GM13977 (cell line): ENCODE results near the gene XIRP1.
A peak's percentile ranks its signal among the peaks of the same experiment; 100 is the strongest.

ENCODE experiments used
- DNase-seq: peaks from one replicate; pipeline ENCODE4 v3.0.0; 2012; ENCODE audit warnings: low spot score
- CTCF ChIP-seq: IDR thresholded peaks from 2 replicates; pipeline ENCODE4 v1.5.1; 2012; ENCODE audit warnings: mild to moderate bottlenecking, control low read depth; ENCODE audit not compliant: insufficient read depth; ENCODE audit errors: extremely low read depth, missing control alignments
- in situ Hi-C: fragments of 300-500 bp; cut with MboI; formaldehyde crosslinking; loops from one replicate; pipeline ENCODE4 v1.12.0; 2022; ENCODE audit warnings: low sequenced_read_pairs, low pct_unique_long_range_greater_than_20kb, mixed read lengths, inconsistent platforms; ENCODE audit not compliant: unreplicated experiment

The XIRP1 gene

GRCh38 chr3:39150148-39150802, 42.1 kb downstream of the XIRP1 start:
- DNase-seq: no peak
- in situ Hi-C loops: no loop called here
- TF ChIP-seq CTCF: no peak

GRCh38 chr3:39149498-39150147, 42.8 kb downstream of the XIRP1 start:
- TF ChIP-seq CTCF: no peak
- no peak for DNase-seq
- in situ Hi-C loops: no loop called here

GRCh38 chr3:39149059-39149455, 43.3 kb downstream of the XIRP1 start:
- no peak for TF ChIP-seq CTCF
- in situ Hi-C loops: no loop called here
- no peak for DNase-seq

GRCh38 chr3:39148435-39149058, 43.8 kb downstream of the XIRP1 start:
- in situ Hi-C loops: no loop called here
- no peak for DNase-seq
- TF ChIP-seq CTCF: no peak

GRCh38 chr3:39147711-39148434, 44.5 kb downstream of the XIRP1 start:
- peak; percentile 55 for DNase-seq
- in situ Hi-C loops: no loop called here
- no peak for TF ChIP-seq CTCF
